Jurkat, Clone E6-1 (cell line): ENCODE measurements around the gene TAMM41.

Experiments
- DNase-seq: peaks from one replicate; pipeline ENCODE4 v3.0.0-alpha.2; 2011; ENCODE audit warnings: low read depth, low spot score
- H3K4me3 ChIP-seq: 2 replicates; pipeline ENCODE4 v1.5.1; 2011; ENCODE audit warnings: mild to moderate bottlenecking, low read length, control low read depth, moderate library complexity

TAMM41 gene

GRCh38 chr3:11819146-11819689 is 27.5 kb downstream of the TAMM41 start:
- DNase-seq: no peak
- H3K4me3 ChIP-seq: no peak overlapping the region

GRCh38 chr3:11818033-11818432 is 28.7 kb downstream of the TAMM41 start:
- no peak for DNase-seq
- no peak overlapping the region for H3K4me3 ChIP-seq

GRCh38 chr3:11815111-11815510 is 31.6 kb downstream of the TAMM41 start:
- DNase-seq: no peak
- no peak overlapping the region for H3K4me3 ChIP-seq

GRCh38 chr3:11814663-11815062 is 32.0 kb downstream of the TAMM41 start:
- no peak for DNase-seq
- no peak overlapping the region for H3K4me3 ChIP-seq

- H3K4me3 ChIP-seq: no peak overlapping the region
- no peak for DNase-seq
These were observed 36.4 kb downstream of the TAMM41 start for GRCh38 chr3:11810276-11810675.

- no peak for DNase-seq
- no peak overlapping the region for H3K4me3 ChIP-seq
These were observed 38.5 kb downstream of the TAMM41 start for GRCh38 chr3:11808231-11808630.

GRCh38 chr3:11807686-11808085 is 39.0 kb downstream of the TAMM41 start:
- no peak for DNase-seq

GRCh38 chr3:11805716-11806115 is 41.0 kb downstream of the TAMM41 start:
- H3K4me3 ChIP-seq: no peak overlapping the region
- DNase-seq: no peak

More at GRCh38 chr3:11807686-11808085, 39.0 kb downstream of the TAMM41 start:
- H3K4me3 ChIP-seq: no peak overlapping the region

- DNase-seq: peak; percentile 45
- H3K4me3 ChIP-seq: no peak overlapping the region
These were observed 42.5 kb downstream of the TAMM41 start for GRCh38 chr3:11803977-11804892.

GRCh38 chr3:11799791-11800190 is 46.9 kb downstream of the TAMM41 start:
- no peak for DNase-seq
- H3K4me3 ChIP-seq: no peak overlapping the region

- DNase-seq: no peak
- no peak overlapping the region for H3K4me3 ChIP-seq
These were observed 51.8 kb downstream of the TAMM41 start for GRCh38 chr3:11794927-11795326.

GRCh38 chr3:11791339-11792200 is 55.1 kb downstream of the TAMM41 start:
- no peak overlapping the region for H3K4me3 ChIP-seq
- DNase-seq: no peak

- no peak for DNase-seq
- H3K4me3 ChIP-seq: no peak overlapping the region
These were observed 57.3 kb downstream of the TAMM41 start for GRCh38 chr3:11789412-11789811.

GRCh38 chr3:11784971-11785377 is 61.7 kb downstream of the TAMM41 start:
- H3K4me3 ChIP-seq: no peak overlapping the region
- peak; percentile 46 for DNase-seq

- DNase-seq: no peak
- H3K4me3 ChIP-seq: no peak overlapping the region
These were observed 66.3 kb downstream of the TAMM41 start for GRCh38 chr3:11780341-11780740.

- no peak for DNase-seq
- no peak overlapping the region for H3K4me3 ChIP-seq
These were observed 67.1 kb downstream of the TAMM41 start for GRCh38 chr3:11779626-11780025.

- no peak overlapping the region for H3K4me3 ChIP-seq
- DNase-seq: no peak
These were observed 68.4 kb downstream of the TAMM41 start for GRCh38 chr3:11778248-11778647.

- DNase-seq: no peak
- H3K4me3 ChIP-seq: no peak overlapping the region
These were observed 70.3 kb downstream of the TAMM41 start for GRCh38 chr3:11776346-11776745.

- no peak for DNase-seq
- no peak overlapping the region for H3K4me3 ChIP-seq
These were observed 71.2 kb downstream of the TAMM41 start for GRCh38 chr3:11775493-11775892.
